Endothelial cell (in vitro differentiated cells): Measurements from ENCODE around the gene FBXL17. TPM values are rescaled to one million over a fixed set of nuclear protein-coding genes. Genes with fewer than 3 reads are reported as not detected.
A peak's percentile ranks its signal among the peaks of the same experiment; 100 is the strongest.
"Not testable (repeated sequence)": the region's sequence is repeated elsewhere in the genome, so short reads cannot be mapped to it uniquely, and the experiment has no call there.

Source experiments
- DNase-seq: peaks from one replicate; pipeline ENCODE4 v3.0.0; 2021; ENCODE audit warnings: low spot score
- H3K27ac Mint-ChIP-seq: one replicate; pipeline ENCODE4 v1.8.0; 2021; ENCODE audit warnings: mixed read lengths, inconsistent platforms; ENCODE audit not compliant: unreplicated experiment
- H3K27me3 Mint-ChIP-seq: one replicate; pipeline ENCODE4 v1.8.0; 2021; ENCODE audit warnings: mild to moderate bottlenecking, moderate library complexity, mixed read lengths, inconsistent platforms; ENCODE audit not compliant: unreplicated experiment
- H3K36me3 Mint-ChIP-seq: one replicate; pipeline ENCODE4 v1.8.0; 2021; ENCODE audit warnings: mild to moderate bottlenecking, low read depth, mixed read lengths, inconsistent platforms; ENCODE audit not compliant: unreplicated experiment
- H3K4me1 Mint-ChIP-seq: one replicate; pipeline ENCODE4 v1.8.0; 2021; ENCODE audit warnings: mild to moderate bottlenecking, mixed read lengths, inconsistent platforms; ENCODE audit not compliant: unreplicated experiment
- H3K4me3 Mint-ChIP-seq: one replicate; pipeline ENCODE4 v1.8.0; 2021; ENCODE audit warnings: mild to moderate bottlenecking, mixed read lengths, inconsistent platforms; ENCODE audit not compliant: unreplicated experiment
- H3K9me3 Mint-ChIP-seq: one replicate; pipeline ENCODE4 v1.8.0; 2021; ENCODE audit warnings: mixed read lengths, inconsistent platforms; ENCODE audit not compliant: unreplicated experiment
- total RNA-seq: library from RNA; stranded (reverse); fragmentation: NEBNext Ultra II Directional; extraction: Animal tissue kit (Norgen Biotek cat#: 25700); gene quantifications from one replicate; pipeline ENCODE4 v1.2.1, GENCODE V29; 2021; ENCODE audit not compliant: unreplicated experiment
- TF ChIP-seq, protein P1 (sequence below): fragments of 200-600 bp; sonication (generic); IDR thresholded peaks from one replicate; pipeline ENCODE4 v1.5.0; 2021; ENCODE audit warnings: antibody characterized with exemption; ENCODE audit not compliant: unreplicated experiment

FBXL17 gene
- total RNA-seq, 1 donor from 2014 or later: 14.9 TPM

DNA sequence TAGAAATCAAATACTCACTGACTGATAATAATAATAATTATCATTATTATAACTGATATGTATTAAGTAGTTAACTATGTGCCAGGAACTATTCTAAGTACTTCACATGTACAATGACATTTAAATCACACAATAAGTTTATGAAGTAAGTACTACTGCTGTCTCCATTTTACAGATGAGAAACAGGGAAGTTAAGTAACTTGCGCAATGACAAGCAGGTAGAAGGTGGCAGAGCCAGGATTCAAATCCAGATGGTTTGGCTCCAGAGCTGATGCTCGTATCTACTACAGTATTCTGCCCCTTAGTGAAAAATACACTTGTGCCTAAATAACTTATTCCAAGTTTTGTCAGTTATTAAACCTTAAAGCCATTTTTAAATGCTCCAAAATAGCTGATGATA, 217.3 kb downstream of the FBXL17 start:
- Mint-ChIP-seq H3K27me3 (peaks cover 1% of the 10 kb centered on the region), H3K4me3 (no peak overlapping the region), H3K27ac (no peak overlapping the region), H3K4me1 (no peaks in the 10 kb centered on the region), H3K36me3 (no peaks in the 10 kb centered on the region), H3K9me3 (no peaks in the 10 kb centered on the region)
- no peak for DNase-seq
- TF ChIP-seq, protein P1, sequence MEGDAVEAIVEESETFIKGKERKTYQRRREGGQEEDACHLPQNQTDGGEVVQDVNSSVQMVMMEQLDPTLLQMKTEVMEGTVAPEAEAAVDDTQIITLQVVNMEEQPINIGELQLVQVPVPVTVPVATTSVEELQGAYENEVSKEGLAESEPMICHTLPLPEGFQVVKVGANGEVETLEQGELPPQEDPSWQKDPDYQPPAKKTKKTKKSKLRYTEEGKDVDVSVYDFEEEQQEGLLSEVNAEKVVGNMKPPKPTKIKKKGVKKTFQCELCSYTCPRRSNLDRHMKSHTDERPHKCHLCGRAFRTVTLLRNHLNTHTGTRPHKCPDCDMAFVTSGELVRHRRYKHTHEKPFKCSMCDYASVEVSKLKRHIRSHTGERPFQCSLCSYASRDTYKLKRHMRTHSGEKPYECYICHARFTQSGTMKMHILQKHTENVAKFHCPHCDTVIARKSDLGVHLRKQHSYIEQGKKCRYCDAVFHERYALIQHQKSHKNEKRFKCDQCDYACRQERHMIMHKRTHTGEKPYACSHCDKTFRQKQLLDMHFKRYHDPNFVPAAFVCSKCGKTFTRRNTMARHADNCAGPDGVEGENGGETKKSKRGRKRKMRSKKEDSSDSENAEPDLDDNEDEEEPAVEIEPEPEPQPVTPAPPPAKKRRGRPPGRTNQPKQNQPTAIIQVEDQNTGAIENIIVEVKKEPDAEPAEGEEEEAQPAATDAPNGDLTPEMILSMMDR: no peak

DNA sequence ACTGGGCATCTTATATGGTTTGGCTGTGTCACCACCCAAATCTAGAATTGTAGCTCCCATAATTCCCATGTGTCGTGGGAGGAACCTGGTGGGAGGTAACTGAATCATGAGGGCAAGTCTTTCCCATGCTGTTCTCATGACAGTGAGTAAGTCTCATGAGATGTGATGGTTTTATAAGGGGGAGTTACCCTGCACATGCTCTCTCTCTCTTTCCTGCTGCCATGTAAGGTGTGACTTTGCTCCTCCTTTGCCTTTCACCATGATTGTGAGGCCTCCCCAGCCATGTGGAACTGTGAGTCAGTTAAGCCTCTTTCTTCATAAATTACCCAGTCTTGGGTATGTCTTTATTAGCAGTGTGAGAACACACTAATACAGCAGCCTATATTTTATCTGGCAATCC, 229.0 kb downstream of the FBXL17 start:
- not testable (repeated sequence) for H3K4me1 Mint-ChIP-seq, H3K27ac Mint-ChIP-seq, H3K27me3 Mint-ChIP-seq, H3K4me3 Mint-ChIP-seq, DNase-seq, H3K9me3 Mint-ChIP-seq, H3K36me3 Mint-ChIP-seq

DNA sequence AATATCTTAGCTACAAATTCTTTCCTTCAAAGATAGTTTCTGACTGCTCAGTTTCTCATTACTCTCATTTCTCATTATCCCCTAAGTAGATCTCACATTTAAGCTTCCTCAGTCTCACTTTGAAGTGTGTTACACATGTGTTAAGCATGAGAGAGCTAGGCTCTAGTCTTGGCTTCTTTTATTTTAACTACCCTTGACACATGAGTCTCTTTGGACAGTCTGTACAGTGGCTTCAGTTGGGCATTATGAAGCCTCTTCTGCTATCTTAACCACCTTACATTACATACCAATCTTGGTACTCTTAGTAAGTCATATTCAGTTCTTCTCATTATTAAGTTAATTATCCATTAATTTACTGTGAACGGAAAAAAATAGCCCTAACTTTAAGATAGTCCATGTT, 232.5 kb downstream of the FBXL17 start:
- TF ChIP-seq, protein P1: no peak
- Mint-ChIP-seq H3K4me1 (peaks cover 3% of the 10 kb centered on the region), H3K27ac (no peak overlapping the region)

DNA sequence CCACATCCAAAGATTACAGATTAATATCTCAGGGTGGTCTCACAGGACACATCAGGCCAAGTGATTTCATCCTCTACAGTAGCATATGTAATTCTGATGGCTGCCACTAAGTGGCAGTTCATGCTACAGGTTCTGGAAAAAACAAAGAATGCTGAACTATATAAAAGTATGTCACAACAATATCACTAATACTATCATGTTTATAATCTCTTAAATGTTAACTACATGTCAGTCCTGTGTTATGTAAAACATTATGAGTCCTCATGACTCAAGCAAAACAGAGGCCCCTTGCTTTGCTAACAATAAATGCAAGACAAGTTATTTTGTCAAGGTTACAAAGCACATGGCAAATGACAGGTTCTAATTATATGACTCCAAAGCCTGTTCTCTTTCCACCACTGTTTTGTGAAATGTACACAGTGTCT, 233.2 kb downstream of the FBXL17 start:
- Mint-ChIP-seq H3K27ac (no peak overlapping the region), H3K4me1 (peaks cover 3% of the 10 kb centered on the region), H3K9me3 (no peaks in the 10 kb centered on the region), H3K27me3 (peaks cover 2% of the 10 kb centered on the region), H3K4me3 (no peak overlapping the region), H3K36me3 (no peaks in the 10 kb centered on the region)
- TF ChIP-seq, protein P1: peak; percentile 75
- peak; percentile 7 for DNase-seq

More for the DNA sequence above, 232.5 kb downstream of the FBXL17 start:
- DNase-seq: no peak
- Mint-ChIP-seq H3K27me3 (peaks cover 2% of the 10 kb centered on the region), H3K36me3 (peaks cover 4% of the 10 kb centered on the region), H3K9me3 (no peaks in the 10 kb centered on the region), H3K4me3 (no peak overlapping the region)

DNA sequence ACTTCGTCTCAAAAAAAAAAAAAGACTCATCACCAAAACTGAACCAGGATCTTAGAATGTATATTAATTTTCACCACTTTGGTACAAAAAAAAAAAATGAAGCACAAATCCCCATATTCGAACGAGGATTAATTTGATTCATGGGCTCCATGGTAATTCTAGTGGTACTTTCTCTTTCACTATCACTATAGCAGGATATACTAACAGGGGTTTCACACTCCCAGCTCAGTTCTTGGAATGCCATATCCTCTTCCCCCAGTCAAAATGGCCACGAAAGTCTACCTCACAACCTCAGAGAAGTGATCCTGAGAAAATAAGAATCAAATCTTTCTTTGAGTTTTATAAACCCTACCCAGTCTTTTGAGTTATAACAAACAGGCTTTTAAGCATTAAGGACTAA, 235.7 kb downstream of the FBXL17 start:
- no peak for DNase-seq
- Mint-ChIP-seq H3K27ac (peak overlapping the region; percentile 34), H3K9me3 (no peaks in the 10 kb centered on the region), H3K4me3 (no peak overlapping the region), H3K36me3 (no peaks in the 10 kb centered on the region), H3K4me1 (peaks cover 3% of the 10 kb centered on the region), H3K27me3 (peaks cover 2% of the 10 kb centered on the region)
- TF ChIP-seq, protein P1: no peak

DNA sequence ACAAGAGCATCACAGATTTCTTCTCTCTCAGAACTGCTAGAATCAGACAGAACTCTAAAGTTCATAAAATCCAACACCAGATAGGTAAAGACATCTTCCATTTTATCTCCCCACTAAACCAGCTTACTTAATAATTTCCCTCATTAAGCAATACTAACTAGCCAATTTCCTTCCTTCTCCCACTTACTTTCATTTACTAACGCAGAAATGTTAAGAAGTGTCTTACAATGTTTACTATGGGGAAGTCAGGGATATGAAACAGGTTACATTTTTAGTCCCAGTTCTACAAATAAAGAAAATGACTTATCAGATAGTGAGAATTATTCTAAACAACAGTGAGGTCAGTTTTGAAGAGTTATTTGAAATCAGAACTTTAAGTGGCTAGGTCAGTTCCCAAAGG, 236.5 kb downstream of the FBXL17 start:
- Mint-ChIP-seq H3K27me3 (peaks cover 2% of the 10 kb centered on the region), H3K36me3 (no peaks in the 10 kb centered on the region), H3K4me3 (no peak overlapping the region), H3K27ac (no peak overlapping the region), H3K9me3 (no peaks in the 10 kb centered on the region), H3K4me1 (peaks cover 3% of the 10 kb centered on the region)
- DNase-seq: no peak
- TF ChIP-seq, protein P1: no peak
